ENCODE measurements around the gene NFIX.

The NFIX gene

DNA sequence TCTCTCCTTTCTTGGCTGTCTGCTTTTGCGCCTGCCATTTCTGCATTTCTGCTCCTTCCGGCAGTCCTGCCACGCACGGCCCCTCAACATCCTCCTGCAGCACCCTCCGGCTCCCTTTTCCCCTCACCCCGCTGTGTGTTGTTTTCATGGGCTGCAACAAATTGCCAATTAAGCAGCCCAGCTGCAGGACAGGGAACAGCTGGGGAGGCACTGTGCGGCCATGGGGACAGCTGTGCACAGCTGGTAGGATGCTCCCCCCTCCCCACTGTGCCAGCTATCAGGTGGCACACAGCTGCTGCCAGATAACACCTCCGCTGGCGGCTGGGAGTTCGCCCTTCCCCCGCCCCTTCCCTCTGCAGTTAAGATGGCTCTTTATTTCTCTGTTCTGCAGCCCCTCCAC is 82.0 kb downstream of the NFIX start:
- TF ChIP-seq, protein P1, sequence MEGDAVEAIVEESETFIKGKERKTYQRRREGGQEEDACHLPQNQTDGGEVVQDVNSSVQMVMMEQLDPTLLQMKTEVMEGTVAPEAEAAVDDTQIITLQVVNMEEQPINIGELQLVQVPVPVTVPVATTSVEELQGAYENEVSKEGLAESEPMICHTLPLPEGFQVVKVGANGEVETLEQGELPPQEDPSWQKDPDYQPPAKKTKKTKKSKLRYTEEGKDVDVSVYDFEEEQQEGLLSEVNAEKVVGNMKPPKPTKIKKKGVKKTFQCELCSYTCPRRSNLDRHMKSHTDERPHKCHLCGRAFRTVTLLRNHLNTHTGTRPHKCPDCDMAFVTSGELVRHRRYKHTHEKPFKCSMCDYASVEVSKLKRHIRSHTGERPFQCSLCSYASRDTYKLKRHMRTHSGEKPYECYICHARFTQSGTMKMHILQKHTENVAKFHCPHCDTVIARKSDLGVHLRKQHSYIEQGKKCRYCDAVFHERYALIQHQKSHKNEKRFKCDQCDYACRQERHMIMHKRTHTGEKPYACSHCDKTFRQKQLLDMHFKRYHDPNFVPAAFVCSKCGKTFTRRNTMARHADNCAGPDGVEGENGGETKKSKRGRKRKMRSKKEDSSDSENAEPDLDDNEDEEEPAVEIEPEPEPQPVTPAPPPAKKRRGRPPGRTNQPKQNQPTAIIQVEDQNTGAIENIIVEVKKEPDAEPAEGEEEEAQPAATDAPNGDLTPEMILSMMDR (conservative IDR thresholded peaks at IDR 0.05), result no peak
- TF ChIP-seq ZFX (IDR thresholded peaks at IDR 0.05), result no peak
- H3K27ac ChIP-seq, result no peak overlapping the region

DNA sequence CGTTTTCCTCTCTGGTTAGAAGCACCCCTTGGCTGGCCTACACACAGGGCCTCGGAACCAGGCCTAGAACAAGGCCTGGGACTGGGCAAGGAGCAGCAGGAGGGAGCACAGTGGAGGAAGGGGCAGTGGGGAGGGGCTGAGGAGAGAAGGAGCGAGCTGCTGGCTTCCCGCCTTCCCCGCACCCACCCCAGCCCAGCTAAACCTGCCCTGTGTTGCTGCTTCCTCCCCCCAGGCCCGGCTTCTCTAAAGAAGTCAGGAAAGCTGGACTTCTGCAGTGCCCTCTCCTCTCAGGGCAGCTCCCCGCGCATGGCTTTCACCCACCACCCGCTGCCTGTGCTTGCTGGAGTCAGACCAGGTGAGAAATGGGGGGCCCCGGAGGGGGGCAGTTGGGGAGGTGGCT is 83.1 kb downstream of the NFIX start:
- TF ChIP-seq, protein P1 (conservative IDR thresholded peaks at IDR 0.05), result no peak
- no peak for TF ChIP-seq ZFX (IDR thresholded peaks at IDR 0.05)
- H3K27ac ChIP-seq, result peak overlapping the region; percentile 4; the same call in 1 of the 2 replicates

DNA sequence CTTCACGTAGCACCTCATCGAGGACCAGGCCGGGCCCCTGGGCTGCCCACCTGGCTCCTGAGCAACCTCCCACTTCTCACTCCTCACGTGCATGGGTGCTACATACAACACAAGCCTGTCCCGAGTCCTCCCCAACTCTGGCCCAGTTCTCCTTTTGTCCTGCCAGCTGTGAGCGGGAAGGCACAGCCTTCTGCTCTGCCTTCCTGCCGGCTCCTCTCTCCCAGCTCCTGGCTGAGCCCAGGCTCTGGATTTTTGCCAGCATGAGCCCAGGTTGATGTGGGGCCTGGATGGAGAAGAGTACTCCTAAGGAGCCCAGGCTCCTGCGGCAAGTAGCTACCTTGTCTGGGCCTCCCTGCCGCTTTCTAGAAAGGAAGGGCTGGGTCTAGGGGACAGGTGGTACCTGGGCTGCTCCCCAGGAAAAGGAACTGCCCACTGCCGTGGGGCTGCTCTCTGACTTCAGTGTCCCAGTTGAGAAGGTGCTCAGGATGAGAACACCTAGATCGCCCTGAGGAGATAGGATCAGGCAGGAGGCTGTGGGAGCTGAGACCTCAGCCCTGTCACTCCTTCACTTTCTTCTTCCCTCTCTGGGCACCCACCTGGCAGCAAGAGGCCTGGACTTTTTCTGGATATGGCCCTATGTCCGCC is 83.7 kb downstream of the NFIX start:
- H3K27ac ChIP-seq, result peak overlapping the region; percentile 0; the same call in 1 of the 2 replicates
- TF ChIP-seq, protein P1 (conservative IDR thresholded peaks at IDR 0.05), result no peak
- TF ChIP-seq ZFX (IDR thresholded peaks at IDR 0.05), result no peak

DNA sequence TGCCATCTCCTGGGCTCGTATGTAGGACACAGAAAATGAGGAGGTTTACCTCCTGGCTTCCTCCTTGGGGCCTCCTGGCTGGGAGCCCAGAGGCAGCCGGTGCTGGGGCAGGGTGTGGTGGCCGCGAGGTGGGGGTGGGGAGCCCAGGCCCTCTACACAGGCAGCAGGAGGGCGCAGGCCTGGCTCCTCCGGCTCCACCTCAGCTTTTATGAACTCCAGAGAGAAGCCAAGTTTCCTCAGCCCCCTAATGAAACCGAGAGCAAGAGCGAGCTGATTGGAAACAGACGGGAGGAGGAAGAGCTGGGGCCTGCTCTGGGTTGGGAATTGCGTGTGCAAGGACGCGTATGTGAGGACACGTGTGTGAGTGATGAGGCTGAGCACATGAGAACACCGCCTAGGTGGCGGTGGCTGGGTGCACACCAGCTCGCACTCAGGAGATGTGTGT is 84.3 kb downstream of the NFIX start:
- TF ChIP-seq, protein P1 (conservative IDR thresholded peaks at IDR 0.05), result no peak
- no peak for TF ChIP-seq ZFX (IDR thresholded peaks at IDR 0.05)
- H3K27ac ChIP-seq, result peak overlapping the region; percentile 0; the same call in 1 of the 2 replicates

DNA sequence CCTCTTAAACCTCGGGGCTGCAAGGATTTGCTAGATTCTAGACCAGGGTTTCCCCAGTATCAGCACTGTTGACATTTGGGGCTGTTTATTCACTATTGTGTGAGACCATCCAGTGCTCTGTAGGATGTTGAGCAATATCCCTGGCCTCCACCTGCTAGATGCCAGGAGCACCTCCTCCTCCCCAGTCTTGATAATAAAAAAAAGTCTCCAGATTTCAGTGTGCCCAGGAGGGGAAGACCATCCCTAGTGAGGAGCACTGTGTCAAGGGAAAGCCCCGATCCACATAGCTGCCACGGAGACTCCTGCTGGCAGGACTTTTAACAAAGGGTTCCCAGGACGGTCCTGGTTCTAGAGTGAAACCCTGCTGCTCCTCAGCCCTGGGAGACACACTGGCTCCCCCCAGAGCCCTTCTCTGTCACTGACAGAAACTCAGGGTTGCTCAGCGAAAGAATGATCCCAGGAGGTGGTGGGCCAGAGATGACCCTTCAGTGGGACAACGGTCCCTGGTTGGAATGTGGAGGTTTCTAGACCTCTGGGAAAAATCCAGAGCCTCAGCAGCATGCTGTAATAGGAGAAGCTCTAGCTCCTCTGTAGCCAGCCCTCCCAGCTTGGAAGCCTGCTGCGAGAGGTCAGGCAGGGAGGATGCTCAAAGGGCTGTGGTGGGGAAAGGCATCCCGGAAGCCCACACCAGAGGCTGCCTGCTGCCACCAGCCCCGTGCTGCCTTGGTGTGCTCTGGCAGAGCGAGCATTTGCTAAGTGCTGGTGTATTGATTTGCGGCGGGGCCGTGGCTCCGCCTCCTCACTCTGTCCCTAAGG is 87.1 kb downstream of the NFIX start:
- TF ChIP-seq, protein P1 (conservative IDR thresholded peaks at IDR 0.05), result no peak
- no peak for TF ChIP-seq ZFX (IDR thresholded peaks at IDR 0.05)

DNA sequence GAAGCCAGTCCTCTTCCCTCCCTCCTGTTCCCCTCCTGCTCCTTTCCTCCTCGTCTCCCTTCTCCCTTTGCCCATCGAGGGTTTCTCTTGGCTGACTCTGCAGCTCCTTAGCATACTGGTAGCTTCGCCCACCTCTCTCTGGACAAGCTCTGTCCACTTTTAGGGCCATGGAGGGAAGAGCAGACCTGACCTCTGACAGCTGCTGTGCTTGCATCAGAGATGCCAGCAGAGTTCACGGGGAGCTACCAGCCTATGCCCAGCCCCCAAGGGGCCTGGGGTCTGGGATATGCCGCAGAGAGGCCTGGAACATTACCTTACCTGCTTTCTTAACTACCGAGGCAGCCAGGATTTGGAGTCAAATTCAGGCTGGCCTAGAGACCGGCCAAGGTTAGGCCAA is 87.7 kb downstream of the NFIX start:
- TF ChIP-seq, protein P1 (conservative IDR thresholded peaks at IDR 0.05), result no peak
- TF ChIP-seq ZFX (IDR thresholded peaks at IDR 0.05), result no peak
- H3K27ac ChIP-seq, result 0 out of 2 replicates have a peak overlapping the region, but pooled peaks have one; percentile 0

More for the DNA sequence above, 87.1 kb downstream of the NFIX start:
- H3K27ac ChIP-seq, result 0 out of 2 replicates have a peak overlapping the region, but pooled peaks have one; percentile 0

DNA sequence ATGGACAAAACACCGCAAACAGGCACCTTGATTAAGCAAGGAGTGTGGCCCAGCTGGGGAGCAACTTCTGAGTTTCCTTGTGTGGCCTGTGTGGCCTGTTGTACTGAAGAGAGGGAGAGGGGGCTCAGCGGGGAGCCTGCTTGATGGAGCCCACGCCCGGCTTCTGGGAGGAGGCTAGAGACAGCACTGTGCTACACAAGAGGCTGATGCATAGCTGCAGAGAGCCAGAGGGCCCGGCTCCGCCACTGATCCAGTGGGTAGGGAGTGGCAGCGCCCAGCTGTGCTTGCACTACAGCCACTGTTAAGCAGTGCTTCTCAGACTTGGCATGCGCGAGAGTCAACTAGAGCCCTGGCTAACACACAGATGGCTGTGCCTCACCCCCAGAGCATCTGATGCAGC is 88.4 kb downstream of the NFIX start:
- TF ChIP-seq, protein P1 (conservative IDR thresholded peaks at IDR 0.05), result no peak
- no peak overlapping the region for H3K27ac ChIP-seq

Measured in C4-2B (cell line).